PFSK-1 (cell line): ENCODE data around the gene EXOSC5.

Source experiments
- FOXP2 ChIP-seq: optimal IDR thresholded peaks from 2 replicates; pipeline ENCODE3; 2011; ENCODE audit warnings: borderline replicate concordance, control low read depth, inconsistent platforms; ENCODE audit not compliant: insufficient read depth; ENCODE audit errors: extremely low read length, extremely low read depth
- POLR2AphosphoS5 ChIP-seq: IDR thresholded peaks from 2 replicates; pipeline ENCODE4 v1.6.1; 2012; ENCODE audit warnings: low read depth, mild to moderate bottlenecking, control low read depth, low read length, moderate library complexity
- SIN3A ChIP-seq: IDR thresholded peaks from 2 replicates; pipeline ENCODE4 v1.6.1; 2012; ENCODE audit warnings: mild to moderate bottlenecking, low read length, moderate library complexity, borderline replicate concordance; ENCODE audit not compliant: insufficient read depth
- TAF1 ChIP-seq: IDR thresholded peaks from 2 replicates; pipeline ENCODE4 v1.6.1; 2012; ENCODE audit warnings: low read length, control low read depth, borderline replicate concordance; ENCODE audit not compliant: insufficient read depth
- TF ChIP-seq, protein P1 (sequence below), 2 experiments: IDR thresholded peaks; 2 replicates each; pipeline versions ENCODE4 v1.6.1 to v1.8.0; 2011 to 2012; ENCODE audit warnings: low read depth in 2 of 2, low read length in 2 of 2, control low read depth in 1 of 2, inconsistent platforms in 1 of 2, mild to moderate bottlenecking in 1 of 2, moderate library complexity in 1 of 2; ENCODE audit not compliant: insufficient read depth in 1 of 2

Gene EXOSC5

GRCh38 chr19:41425174-41426115, 28.3 kb upstream of the EXOSC5 start:
- TF ChIP-seq SIN3A, result no peak
- no peak for TF ChIP-seq POLR2AphosphoS5
- TF ChIP-seq FOXP2, result no peak
- TF ChIP-seq TAF1, result no peak
- TF ChIP-seq, protein P1, sequence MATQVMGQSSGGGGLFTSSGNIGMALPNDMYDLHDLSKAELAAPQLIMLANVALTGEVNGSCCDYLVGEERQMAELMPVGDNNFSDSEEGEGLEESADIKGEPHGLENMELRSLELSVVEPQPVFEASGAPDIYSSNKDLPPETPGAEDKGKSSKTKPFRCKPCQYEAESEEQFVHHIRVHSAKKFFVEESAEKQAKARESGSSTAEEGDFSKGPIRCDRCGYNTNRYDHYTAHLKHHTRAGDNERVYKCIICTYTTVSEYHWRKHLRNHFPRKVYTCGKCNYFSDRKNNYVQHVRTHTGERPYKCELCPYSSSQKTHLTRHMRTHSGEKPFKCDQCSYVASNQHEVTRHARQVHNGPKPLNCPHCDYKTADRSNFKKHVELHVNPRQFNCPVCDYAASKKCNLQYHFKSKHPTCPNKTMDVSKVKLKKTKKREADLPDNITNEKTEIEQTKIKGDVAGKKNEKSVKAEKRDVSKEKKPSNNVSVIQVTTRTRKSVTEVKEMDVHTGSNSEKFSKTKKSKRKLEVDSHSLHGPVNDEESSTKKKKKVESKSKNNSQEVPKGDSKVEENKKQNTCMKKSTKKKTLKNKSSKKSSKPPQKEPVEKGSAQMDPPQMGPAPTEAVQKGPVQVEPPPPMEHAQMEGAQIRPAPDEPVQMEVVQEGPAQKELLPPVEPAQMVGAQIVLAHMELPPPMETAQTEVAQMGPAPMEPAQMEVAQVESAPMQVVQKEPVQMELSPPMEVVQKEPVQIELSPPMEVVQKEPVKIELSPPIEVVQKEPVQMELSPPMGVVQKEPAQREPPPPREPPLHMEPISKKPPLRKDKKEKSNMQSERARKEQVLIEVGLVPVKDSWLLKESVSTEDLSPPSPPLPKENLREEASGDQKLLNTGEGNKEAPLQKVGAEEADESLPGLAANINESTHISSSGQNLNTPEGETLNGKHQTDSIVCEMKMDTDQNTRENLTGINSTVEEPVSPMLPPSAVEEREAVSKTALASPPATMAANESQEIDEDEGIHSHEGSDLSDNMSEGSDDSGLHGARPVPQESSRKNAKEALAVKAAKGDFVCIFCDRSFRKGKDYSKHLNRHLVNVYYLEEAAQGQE (IDR thresholded peaks at IDR 0.05; ENCODE audit: insufficient read depth in 1 of 2, low read depth in 2 of 2, low read length in 2 of 2), result no peak

GRCh38 chr19:41424335-41425173, 27.4 kb upstream of the EXOSC5 start:
- TF ChIP-seq SIN3A (no peak), FOXP2 (no peak), TAF1 (no peak), POLR2AphosphoS5 (no peak)
- TF ChIP-seq, protein P1 (IDR thresholded peaks at IDR 0.05; ENCODE audit: insufficient read depth in 1 of 2, low read depth in 2 of 2, low read length in 2 of 2), result no peak

- no peak for TF ChIP-seq POLR2AphosphoS5
- no peak for TF ChIP-seq TAF1
- TF ChIP-seq, protein P1 (IDR thresholded peaks at IDR 0.05; ENCODE audit: insufficient read depth in 1 of 2, low read depth in 2 of 2, low read length in 2 of 2), result no peak
- TF ChIP-seq SIN3A, result no peak
- TF ChIP-seq FOXP2, result no peak
Observed at GRCh38 chr19:41422955-41423354, 25.8 kb upstream of the EXOSC5 start.

- TF ChIP-seq, protein P1 (IDR thresholded peaks at IDR 0.05; ENCODE audit: insufficient read depth in 1 of 2, low read depth in 2 of 2, low read length in 2 of 2), result no peak
- TF ChIP-seq FOXP2 (no peak), SIN3A (no peak), TAF1 (no peak), POLR2AphosphoS5 (no peak)
Observed at GRCh38 chr19:41422456-41422855, 25.3 kb upstream of the EXOSC5 start.
